KOPT-K1 (cell line): Measurements from ENCODE around the gene DEDD.
"Not testable (repeated sequence)": the region's sequence is repeated elsewhere in the genome, so short reads cannot be mapped to it uniquely, and the experiment has no call there.

Experiments
- H3K27ac ChIP-seq: fragments of 200-600 bp; sonication (generic); 2 replicates; pipeline ENCODE4 v1.5.1; 2016; ENCODE audit warnings: antibody characterized with exemption, mild to moderate bottlenecking, low read depth, low read length; ENCODE audit not compliant: poor library complexity, severe bottlenecking
- H3K36me3 ChIP-seq: fragments of 200-600 bp; sonication (generic); 2 replicates; pipeline ENCODE4 v1.5.1; 2017; ENCODE audit warnings: antibody characterized with exemption, mild to moderate bottlenecking, low read length, moderate library complexity; ENCODE audit not compliant: insufficient read depth
- H3K9me3 ChIP-seq: fragments of 200-600 bp; sonication (generic); 2 replicates; pipeline ENCODE4 v1.5.1; 2017; ENCODE audit warnings: antibody characterized with exemption, low read length, mild to moderate bottlenecking; ENCODE audit not compliant: insufficient read depth, poor library complexity, severe bottlenecking

Gene DEDD

GRCh38 chr1:161121042-161121650 lies 11.3 kb downstream of the DEDD start:
- H3K9me3 ChIP-seq: no peaks in the 10 kb centered on the region
- no peak overlapping the region for H3K27ac ChIP-seq
- H3K36me3 ChIP-seq: peaks cover 71% of the 10 kb centered on the region

- Histone ChIP-seq H3K36me3 (peaks cover 64% of the 10 kb centered on the region), H3K27ac (peak overlapping the region; percentile 85), H3K9me3 (no peaks in the 10 kb centered on the region)
These were observed 13.2 kb downstream of the DEDD start for GRCh38 chr1:161119092-161119903.

- Histone ChIP-seq H3K27ac (peak within 1 kb of the TSS; percentile 85), H3K9me3 (no peaks in the 10 kb centered on the region), H3K36me3 (peaks cover 60% of the 10 kb centered on the region)
These were observed 14.5 kb downstream of the DEDD start, which contains the start of the genes NIT1 and PFDN2 for GRCh38 chr1:161117759-161118581. Gene NIT1, plus strand, starts transcription at chr1:161118105. Its CDS starts 72 bp downstream, at chr1:161118177. Gene PFDN2, minus strand, starts transcription at chr1:161118037. Its CDS starts 11 bp downstream, at chr1:161118026.

- H3K27ac ChIP-seq, H3K9me3 ChIP-seq: not testable (repeated sequence)
- peaks cover 40% of the 10 kb centered on the region for H3K36me3 ChIP-seq
These were observed 16.5 kb downstream of the DEDD start for GRCh38 chr1:161115961-161116360.

GRCh38 chr1:161115132-161115711 lies 17.2 kb downstream of the DEDD start:
- Histone ChIP-seq H3K27ac (no peak overlapping the region), H3K9me3 (no peaks in the 10 kb centered on the region), H3K36me3 (peaks cover 32% of the 10 kb centered on the region)

- H3K36me3 ChIP-seq: peaks cover 32% of the 10 kb centered on the region
- H3K9me3 ChIP-seq: no peaks in the 10 kb centered on the region
- no peak overlapping the region for H3K27ac ChIP-seq
These were observed 17.9 kb downstream of the DEDD start for GRCh38 chr1:161114556-161114955.

GRCh38 chr1:161113915-161114314 lies 18.6 kb downstream of the DEDD start:
- H3K9me3 ChIP-seq: no peaks in the 10 kb centered on the region
- no peak overlapping the region for H3K27ac ChIP-seq
- peaks cover 30% of the 10 kb centered on the region for H3K36me3 ChIP-seq

GRCh38 chr1:161111527-161111926 lies 20.9 kb downstream of the DEDD start:
- peaks cover 37% of the 10 kb centered on the region for H3K36me3 ChIP-seq

GRCh38 chr1:161111117-161111516 lies 21.4 kb downstream of the DEDD start:
- H3K36me3 ChIP-seq: peaks cover 41% of the 10 kb centered on the region
- H3K9me3 ChIP-seq: no peaks in the 10 kb centered on the region
- no peak overlapping the region for H3K27ac ChIP-seq

More at GRCh38 chr1:161111527-161111926, 20.9 kb downstream of the DEDD start:
- Histone ChIP-seq H3K9me3 (no peaks in the 10 kb centered on the region), H3K27ac (no peak overlapping the region)

GRCh38 chr1:161106431-161106830 lies 26.0 kb downstream of the DEDD start:
- Histone ChIP-seq H3K27ac (no peak overlapping the region), H3K36me3 (peaks cover 43% of the 10 kb centered on the region), H3K9me3 (no peaks in the 10 kb centered on the region)

- Histone ChIP-seq H3K9me3 (no peaks in the 10 kb centered on the region), H3K36me3 (peaks cover 43% of the 10 kb centered on the region), H3K27ac (no peak overlapping the region)
These were observed 31.9 kb downstream of the DEDD start for GRCh38 chr1:161100556-161100955.

- no peak overlapping the region for H3K27ac ChIP-seq
- no peaks in the 10 kb centered on the region for H3K9me3 ChIP-seq
- H3K36me3 ChIP-seq: peaks cover 43% of the 10 kb centered on the region
These were observed 33.2 kb downstream of the DEDD start for GRCh38 chr1:161099090-161099802.

GRCh38 chr1:161098210-161099068 lies 34.0 kb downstream of the DEDD start, which contains the start of gene KLHDC9:
Gene KLHDC9, plus strand, starts transcription at chr1:161098361. Its CDS starts 175 bp downstream, at chr1:161098536.
- peaks cover 43% of the 10 kb centered on the region for H3K36me3 ChIP-seq
- H3K27ac ChIP-seq: no peak within 1 kb of the TSS
- H3K9me3 ChIP-seq: no peaks in the 10 kb centered on the region
